SK-N-SH treated with all-trans-retinoic acid at 6 μM for 48 hours (cell line): ENCODE results near the gene B3GLCT.

Source experiments
- ARNTL ChIP-seq: fragments of 450-650 bp; formaldehyde crosslinking; IDR thresholded peaks from 2 replicates; pipeline ENCODE4 v1.5.0; 2020; ENCODE audit warnings: low read depth, mild to moderate bottlenecking, moderate library complexity, borderline replicate concordance
- BACH2 ChIP-seq: fragments of 250-450 bp; sonication (Bioruptor Pico); IDR thresholded peaks from 2 replicates; pipeline ENCODE4 v1.9.0; 2021; ENCODE audit warnings: mild to moderate bottlenecking, borderline replicate concordance
- CREB5 ChIP-seq: fragments of 250-450 bp; sonication (Bioruptor Pico); IDR thresholded peaks from 2 replicates; pipeline ENCODE4 v1.5.1; 2020; ENCODE audit warnings: low read depth, mild to moderate bottlenecking, moderate library complexity
- ESRRG ChIP-seq: fragments of 250-450 bp; sonication (Bioruptor Pico); IDR thresholded peaks from 2 replicates; pipeline ENCODE4 v1.6.1; 2021; ENCODE audit warnings: mild to moderate bottlenecking
- ISL1 ChIP-seq: fragments of 250-450 bp; sonication (Bioruptor Pico); IDR thresholded peaks from 2 replicates; pipeline ENCODE4 v2.1.2; 2022; ENCODE audit warnings: mild to moderate bottlenecking, moderate library complexity
- PATZ1 ChIP-seq: fragments of 250-450 bp; sonication (Bioruptor Pico); IDR thresholded peaks from 2 replicates; pipeline ENCODE4 v1.8.0; 2020; ENCODE audit warnings: mild to moderate bottlenecking, moderate library complexity, borderline replicate concordance
- PPARA ChIP-seq: fragments of 250-450 bp; sonication (Bioruptor Pico); IDR thresholded peaks from 2 replicates; pipeline ENCODE4 v1.5.0; 2020; ENCODE audit warnings: mild to moderate bottlenecking, borderline replicate concordance
- RARB ChIP-seq: fragments of 250-450 bp; sonication (Bioruptor Pico); IDR thresholded peaks from 2 replicates; pipeline ENCODE4 v1.8.0; 2021; ENCODE audit warnings: mild to moderate bottlenecking, moderate library complexity
- ZFP30 ChIP-seq: fragments of 450-650 bp; formaldehyde crosslinking; IDR thresholded peaks from 2 replicates; pipeline ENCODE4 v1.5.0; 2022; ENCODE audit warnings: mild to moderate bottlenecking, moderate library complexity
- ZNF565 ChIP-seq: fragments of 450-650 bp; formaldehyde crosslinking; conservative IDR thresholded peaks from 2 replicates; pipeline ENCODE4 v1.5.0; 2020; ENCODE audit warnings: low read depth, mild to moderate bottlenecking, moderate library complexity
- ZNF8 ChIP-seq: fragments of 450-650 bp; formaldehyde crosslinking; IDR thresholded peaks from 2 replicates; pipeline ENCODE4 v1.5.0; 2020; ENCODE audit warnings: mild to moderate bottlenecking, moderate library complexity

DNA sequence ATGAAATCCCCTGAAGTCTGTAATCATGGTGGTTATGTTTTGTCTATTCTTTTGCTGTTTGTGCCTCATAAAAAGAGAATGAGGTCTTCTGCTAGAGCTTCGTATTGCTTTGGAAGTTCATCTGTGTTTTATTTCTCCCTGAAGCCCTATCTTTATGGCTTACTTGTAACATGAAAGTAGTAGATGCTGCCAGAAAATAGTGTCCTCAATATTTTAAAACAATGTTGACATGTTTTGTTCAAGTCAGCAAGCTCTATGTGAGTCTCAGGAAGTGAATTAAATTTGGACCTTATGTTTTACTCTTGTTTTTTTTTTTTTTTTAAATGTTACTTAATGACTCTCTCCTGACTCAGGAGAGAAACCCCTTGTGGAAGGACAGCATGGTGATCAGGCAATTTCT, 130.5 kb downstream of the B3GLCT start:
- TF ChIP-seq ARNTL, result no peak
- no peak for TF ChIP-seq ZNF565 (CRISPR knock-in tag)
- no peak for TF ChIP-seq CREB5
- TF ChIP-seq PATZ1 (CRISPR knock-in tag), result no peak
- no peak for TF ChIP-seq PPARA (CRISPR knock-in tag)
- TF ChIP-seq ZNF8, result no peak
- TF ChIP-seq BACH2 (CRISPR knock-in tag), result no peak
- no peak for TF ChIP-seq ZFP30 (CRISPR knock-in tag)
- TF ChIP-seq ISL1, result no peak
- no peak for TF ChIP-seq RARB (CRISPR knock-in tag)
- no peak for TF ChIP-seq ESRRG (CRISPR knock-in tag)
